ENCODE data around the gene CCDC24.
A peak's percentile ranks its signal among the peaks of the same experiment; 100 is the strongest.

Gene CCDC24

GRCh38 chr1:43980255-43981134 lies 10.9 kb upstream of the CCDC24 start:
- no peak for DNase-seq (ENCODE audit: low read depth)
- no peak for TF ChIP-seq CTCF (IDR thresholded peaks at IDR 0.05; ENCODE audit: low read depth, low read length, missing control alignments)

DNA sequence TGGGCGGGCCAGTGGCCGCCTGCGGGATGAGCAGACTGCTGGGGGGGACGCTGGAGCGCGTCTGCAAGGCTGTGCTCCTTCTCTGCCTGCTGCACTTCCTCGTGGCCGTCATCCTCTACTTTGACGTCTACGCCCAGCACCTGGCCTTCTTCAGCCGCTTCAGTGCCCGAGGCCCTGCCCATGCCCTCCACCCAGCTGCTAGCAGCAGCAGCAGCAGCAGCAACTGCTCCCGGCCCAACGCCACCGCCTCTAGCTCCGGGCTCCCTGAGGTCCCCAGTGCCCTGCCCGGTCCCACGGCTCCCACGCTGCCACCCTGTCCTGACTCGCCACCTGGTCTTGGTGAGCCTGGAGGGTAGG lies 10.3 kb upstream of the CCDC24 start:
- no peak for DNase-seq (ENCODE audit: low read depth)
- TF ChIP-seq CTCF (IDR thresholded peaks at IDR 0.05; ENCODE audit: low read depth, low read length, missing control alignments): no peak
- no peak overlapping the region; the same call in 1 of the 2 replicates for H3K4me3 ChIP-seq (ENCODE audit: low read depth, low read length)

More at GRCh38 chr1:43980255-43981134, 10.9 kb upstream of the CCDC24 start:
- H3K4me3 ChIP-seq (ENCODE audit: low read depth, low read length): peak overlapping the region; percentile 56

DNA sequence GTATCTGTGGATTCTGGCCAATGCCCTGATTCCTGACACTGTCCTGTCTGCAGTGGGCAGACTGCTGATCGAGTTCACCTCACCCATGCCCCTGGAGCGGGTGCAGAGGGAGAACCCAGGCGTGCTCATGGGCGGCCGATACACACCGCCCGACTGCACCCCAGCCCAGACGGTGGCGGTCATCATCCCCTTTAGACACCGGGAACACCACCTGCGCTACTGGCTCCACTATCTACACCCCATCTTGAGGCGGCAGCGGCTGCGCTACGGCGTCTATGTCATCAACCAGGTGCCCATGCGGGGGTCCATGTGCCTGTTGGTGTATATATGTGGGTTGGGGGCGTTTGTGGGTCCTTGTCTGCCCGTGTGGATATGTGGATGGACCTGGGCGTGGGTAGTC lies 9.8 kb upstream of the CCDC24 start:
- no peak for DNase-seq (ENCODE audit: low read depth)
- no peak for TF ChIP-seq CTCF (IDR thresholded peaks at IDR 0.05; ENCODE audit: low read depth, low read length, missing control alignments)
- no peak overlapping the region for H3K4me3 ChIP-seq (ENCODE audit: low read depth, low read length)

GRCh38 chr1:43982241-43982640 lies 9.2 kb upstream of the CCDC24 start:
- no peak for DNase-seq (ENCODE audit: low read depth)
- TF ChIP-seq CTCF (IDR thresholded peaks at IDR 0.05; ENCODE audit: low read depth, low read length, missing control alignments): no peak
- H3K4me3 ChIP-seq (ENCODE audit: low read depth, low read length): no peak overlapping the region

GRCh38 chr1:43982808-43983207 lies 8.6 kb upstream of the CCDC24 start:
- no peak for TF ChIP-seq CTCF (IDR thresholded peaks at IDR 0.05; ENCODE audit: low read depth, low read length, missing control alignments)
- DNase-seq (ENCODE audit: low read depth): no peak
- no peak overlapping the region for H3K4me3 ChIP-seq (ENCODE audit: low read depth, low read length)

DNA sequence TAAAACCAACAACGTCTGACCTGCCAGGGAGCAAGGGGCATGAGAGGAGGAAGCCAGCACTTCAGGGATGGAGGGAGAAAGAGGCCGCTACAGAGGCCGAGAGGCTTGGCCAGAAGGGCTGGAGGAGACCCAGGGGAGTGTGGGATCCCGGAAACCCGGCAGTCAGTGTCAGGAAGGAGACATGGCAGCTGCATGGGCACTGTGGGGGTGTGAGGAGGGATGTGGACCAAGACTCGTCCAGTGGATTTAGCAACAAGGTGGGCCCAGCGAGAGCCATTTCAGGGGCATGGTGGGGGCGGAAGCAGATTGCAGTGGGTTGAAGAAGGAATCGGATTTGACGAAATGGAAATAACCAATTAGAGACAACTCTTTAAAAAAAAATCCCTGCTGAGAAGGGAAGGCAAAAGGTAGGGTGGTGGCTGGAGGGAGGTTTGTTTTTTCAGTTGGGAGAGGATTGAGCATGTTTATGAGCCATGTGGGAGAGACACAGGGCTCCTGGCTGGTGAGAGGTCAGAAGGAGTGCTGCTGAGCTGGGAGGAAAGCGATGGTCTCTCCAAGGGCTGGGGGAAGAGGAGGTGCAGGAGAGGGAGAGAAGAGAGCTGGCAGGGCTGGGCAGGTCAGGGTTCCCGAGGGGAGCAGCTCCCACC lies 8.0 kb upstream of the CCDC24 start:
- H3K4me3 ChIP-seq (ENCODE audit: low read depth, low read length): no peak overlapping the region
- TF ChIP-seq CTCF (IDR thresholded peaks at IDR 0.05; ENCODE audit: low read depth, low read length, missing control alignments): no peak
- DNase-seq (ENCODE audit: low read depth): no peak
